SJSA1 (cell line): Measurements from ENCODE around the gene GPR162. TPM values are rescaled to one million over a fixed set of nuclear protein-coding genes. Genes with fewer than 3 reads are reported as not detected.

ENCODE experiments used
- DNase-seq, 2 experiments: peaks; one replicate each; pipeline ENCODE4 v3.0.0-alpha.2; 2015 to 2020; ENCODE audit warnings: low spot score in 2 of 2, low read depth in 1 of 2
- H3K27ac ChIP-seq: fragments of 250-450 bp; sonication (Bioruptor Pico); 2 replicates; pipeline ENCODE4 v1.5.1; 2020; ENCODE audit warnings: mild to moderate bottlenecking, moderate library complexity
- H3K27me3 ChIP-seq: fragments of 250-450 bp; sonication (Bioruptor Pico); replicated peaks from 2 replicates; pipeline ENCODE4 v1.5.1; 2020; ENCODE audit warnings: mild to moderate bottlenecking, moderate library complexity
- H3K36me3 ChIP-seq: fragments of 250-450 bp; sonication (Bioruptor Pico); 2 replicates; pipeline ENCODE4 v1.5.1; 2020; ENCODE audit warnings: mild to moderate bottlenecking
- H3K4me1 ChIP-seq: fragments of 250-450 bp; sonication (Bioruptor Pico); replicated peaks from 2 replicates; pipeline ENCODE4 v1.6.1; 2021; ENCODE audit warnings: mild to moderate bottlenecking
- H3K4me3 ChIP-seq: fragments of 250-450 bp; sonication (Bioruptor Pico); 2 replicates; pipeline ENCODE4 v1.5.1; 2020; ENCODE audit warnings: mild to moderate bottlenecking
- H3K9me3 ChIP-seq: fragments of 250-450 bp; sonication (Bioruptor Pico); replicated peaks from 2 replicates; pipeline ENCODE4 v1.5.1; 2020; ENCODE audit warnings: mild to moderate bottlenecking
- total RNA-seq: library from RNA; depleted of rRNA; stranded (reverse); fragments of >200 nt; shearing (Covaris generic); gene quantifications from 2 replicates; pipeline ENCODE4 v1.2.3, GENCODE V29; 2014

Gene GPR162
- total RNA-seq, 1 experiment from 2014 or later: 0.16 TPM

DNA sequence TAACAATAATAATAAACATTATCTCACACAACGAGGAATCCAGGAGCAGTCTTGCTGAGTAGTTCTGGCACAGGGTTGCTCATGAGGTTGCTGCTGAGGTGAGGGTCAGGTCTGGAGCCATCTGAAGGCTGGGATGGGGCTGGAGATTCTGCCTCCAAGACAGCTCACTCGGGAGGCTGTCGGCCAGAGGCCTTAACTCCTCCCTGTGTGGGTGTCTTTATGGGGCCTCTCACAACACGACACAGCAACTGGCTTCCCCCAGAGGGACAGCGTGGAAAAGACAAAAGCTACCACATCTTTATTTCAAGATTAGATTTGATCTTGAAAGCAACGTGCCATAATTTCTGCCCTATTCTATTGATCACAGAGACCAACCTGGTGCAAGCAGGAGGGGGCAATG lies 39.5 kb upstream of the GPR162 start:
- H3K36me3 ChIP-seq: no peaks in the 10 kb centered on the region; the same call in 1 of the 2 replicates

DNA sequence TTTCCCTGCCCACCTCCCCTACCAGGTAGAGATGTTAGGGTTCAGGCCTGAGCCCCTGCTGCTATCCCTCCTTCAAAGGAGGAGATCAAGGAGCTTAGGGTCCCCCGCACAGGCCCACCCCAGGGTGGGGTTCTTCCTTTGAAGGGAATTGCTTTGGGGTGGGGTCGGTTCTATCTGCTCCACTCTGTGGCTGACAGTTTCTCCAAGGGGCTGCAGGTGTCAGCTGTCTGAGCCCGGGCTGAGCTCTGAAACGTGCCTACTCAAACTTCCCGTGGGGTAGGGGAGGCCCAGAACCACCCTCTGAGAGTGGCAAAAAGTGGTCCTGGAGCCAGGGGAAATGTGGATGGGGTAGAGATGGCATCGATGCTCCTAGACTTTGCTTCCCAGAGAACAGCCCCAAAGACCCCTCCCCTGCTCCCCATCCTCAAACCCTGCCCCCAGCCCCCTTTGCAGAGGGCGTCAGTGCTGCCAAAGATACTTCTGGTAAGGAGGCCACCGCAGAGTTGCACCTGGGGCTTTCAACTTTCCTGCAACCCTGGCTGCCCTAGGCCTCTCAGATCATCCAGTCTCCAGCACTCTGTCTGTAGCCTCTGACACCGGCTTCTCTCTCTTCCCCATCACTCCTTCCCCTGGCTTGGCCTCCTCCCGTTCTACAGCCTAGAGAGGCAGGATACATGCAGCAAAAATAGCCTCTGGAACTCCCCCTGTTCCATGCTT lies 38.6 kb upstream of the GPR162 start:
- no peaks in the 10 kb centered on the region for H3K27me3 ChIP-seq
- H3K4me3 ChIP-seq: no peak overlapping the region
- no peaks in the 10 kb centered on the region for H3K9me3 ChIP-seq
- H3K4me1 ChIP-seq: peaks cover 15% of the 10 kb centered on the region
- no peak overlapping the region for H3K27ac ChIP-seq
- no peak for DNase-seq
- H3K36me3 ChIP-seq: no peaks in the 10 kb centered on the region

More for the DNA sequence above, 39.5 kb upstream of the GPR162 start:
- no peak for DNase-seq
- Histone ChIP-seq H3K4me3 (no peak overlapping the region), H3K9me3 (no peaks in the 10 kb centered on the region), H3K27ac (no peak overlapping the region), H3K27me3 (no peaks in the 10 kb centered on the region), H3K4me1 (peaks cover 15% of the 10 kb centered on the region)

DNA sequence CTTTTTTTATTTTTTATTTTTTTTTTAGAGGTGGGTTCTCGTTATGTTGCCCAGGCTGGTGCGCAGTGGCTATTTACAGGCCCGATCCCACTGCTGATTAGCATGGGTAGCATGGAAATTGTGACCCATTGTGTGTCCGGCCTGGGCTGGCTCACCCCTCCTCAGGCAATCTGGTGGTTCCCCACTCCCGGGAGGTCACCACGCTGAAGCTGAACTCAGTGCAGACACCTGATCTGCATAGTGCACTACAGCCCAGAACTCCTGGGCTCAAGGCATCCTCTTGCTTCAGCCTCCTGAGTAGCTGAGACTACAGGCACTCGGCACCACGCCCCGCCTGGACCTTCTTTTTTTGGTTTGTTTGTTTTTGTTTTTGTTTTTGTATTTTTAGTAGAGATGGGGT lies 37.8 kb upstream of the GPR162 start:
- Histone ChIP-seq H3K36me3 (no peaks in the 10 kb centered on the region), H3K9me3 (no peaks in the 10 kb centered on the region), H3K4me1 (peaks cover 10% of the 10 kb centered on the region), H3K27ac (no peak overlapping the region), H3K27me3 (no peaks in the 10 kb centered on the region), H3K4me3 (no peak overlapping the region)
- DNase-seq: no peak

DNA sequence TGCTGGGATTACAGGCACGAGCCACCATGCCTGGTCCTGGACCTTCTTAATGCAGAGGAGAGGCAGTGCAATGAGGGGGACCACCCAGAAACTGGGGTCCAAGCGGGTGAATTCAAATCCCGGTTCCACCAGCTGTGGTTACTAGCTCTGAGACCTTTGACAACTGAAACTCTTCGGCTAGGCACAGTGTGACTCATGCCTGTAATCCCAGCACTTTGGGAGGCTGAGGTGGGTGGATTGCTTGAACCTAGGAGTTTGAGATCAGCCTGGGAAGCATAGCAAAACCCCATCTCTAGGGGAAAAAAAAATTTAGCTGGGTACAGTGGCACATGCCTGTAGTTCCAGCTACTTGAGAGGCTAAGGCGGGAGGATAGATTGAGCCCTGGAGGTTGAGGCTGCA lies 37.3 kb upstream of the GPR162 start:
- H3K27ac ChIP-seq: no peak overlapping the region
- H3K36me3 ChIP-seq: no peaks in the 10 kb centered on the region
- H3K4me3 ChIP-seq: no peak overlapping the region
- DNase-seq: no peak
- peaks cover 9% of the 10 kb centered on the region for H3K4me1 ChIP-seq
- no peaks in the 10 kb centered on the region for H3K27me3 ChIP-seq
- no peaks in the 10 kb centered on the region for H3K9me3 ChIP-seq

DNA sequence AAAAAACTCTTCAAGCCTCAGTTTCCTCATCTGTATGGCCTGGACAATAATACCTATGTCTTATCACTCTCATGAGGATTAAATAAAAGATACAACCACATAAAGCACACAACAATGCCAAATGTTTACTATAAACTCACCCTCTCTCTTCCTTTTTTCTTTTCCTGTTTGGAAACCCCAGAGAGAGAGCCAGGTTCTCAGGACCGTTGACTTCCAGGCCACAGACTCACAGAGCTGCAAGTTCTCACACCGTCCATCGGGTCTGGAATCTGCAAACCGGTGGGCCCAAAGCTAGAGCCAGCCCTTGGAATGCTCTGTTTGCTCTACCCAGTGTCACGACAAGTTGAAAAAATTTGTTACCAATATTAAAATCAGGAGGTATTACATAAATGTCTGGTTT lies 36.9 kb upstream of the GPR162 start:
- no peak overlapping the region for H3K27ac ChIP-seq
- no peaks in the 10 kb centered on the region for H3K36me3 ChIP-seq
- peaks cover 9% of the 10 kb centered on the region for H3K4me1 ChIP-seq
- no peaks in the 10 kb centered on the region for H3K27me3 ChIP-seq
- no peaks in the 10 kb centered on the region for H3K9me3 ChIP-seq
- H3K4me3 ChIP-seq: no peak overlapping the region
- no peak for DNase-seq

DNA sequence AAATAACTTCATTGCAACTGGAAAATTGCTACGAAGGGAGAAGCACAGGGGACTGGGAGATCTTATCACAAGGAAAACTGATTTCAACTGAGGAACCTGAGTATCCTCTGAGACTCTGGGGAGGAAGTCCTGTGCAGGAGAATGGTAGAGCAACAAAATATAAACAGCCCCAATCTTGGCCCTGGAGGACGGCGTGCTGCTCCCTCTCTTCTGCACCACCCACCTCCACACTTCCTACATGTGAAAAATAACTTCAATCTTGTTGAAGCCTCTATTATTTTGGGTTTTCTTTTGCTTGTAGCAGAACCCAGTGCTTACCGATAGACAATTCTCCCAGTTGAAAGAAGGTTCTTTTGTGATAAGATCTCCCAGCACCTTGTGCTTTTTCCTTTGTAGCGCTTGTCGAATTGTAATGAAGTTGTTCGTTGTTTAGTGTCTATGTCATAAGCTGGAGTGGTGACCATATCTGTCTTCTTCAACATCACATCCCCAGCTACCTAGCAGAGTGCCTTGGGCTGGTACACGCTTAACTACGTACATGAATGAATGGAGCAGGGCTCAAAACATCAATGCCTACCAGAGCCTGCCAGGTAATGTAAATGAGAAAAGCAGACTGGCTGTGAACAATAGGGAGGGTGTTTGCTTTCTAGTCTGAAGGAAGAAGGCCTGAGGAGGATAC lies 35.1 kb upstream of the GPR162 start:
- Histone ChIP-seq H3K36me3 (no peaks in the 10 kb centered on the region), H3K4me3 (no peak overlapping the region), H3K4me1 (peaks cover 9% of the 10 kb centered on the region), H3K27ac (no peak overlapping the region), H3K9me3 (no peaks in the 10 kb centered on the region), H3K27me3 (no peaks in the 10 kb centered on the region)
- DNase-seq: no peak

DNA sequence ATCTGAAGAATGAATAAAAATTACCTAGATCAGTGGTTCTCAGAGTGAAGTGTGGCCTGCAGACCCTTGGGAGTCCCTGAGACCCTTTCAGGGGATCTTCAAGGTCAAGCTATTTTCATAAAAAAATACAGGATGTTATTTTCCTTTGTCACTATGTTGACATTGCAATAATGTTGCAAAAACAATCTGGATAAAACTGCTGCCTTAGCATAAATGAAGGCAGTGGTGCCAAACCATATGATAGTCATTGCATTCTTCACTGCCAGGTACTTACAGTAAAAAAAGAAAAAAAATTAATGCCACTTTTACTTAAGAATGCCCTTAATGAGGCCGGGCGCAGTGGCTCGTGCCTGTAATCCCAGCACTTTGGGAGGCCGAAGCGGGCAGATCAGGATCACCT lies 34.3 kb upstream of the GPR162 start:
- no peak overlapping the region for H3K4me3 ChIP-seq
- H3K27ac ChIP-seq: no peak overlapping the region
- no peaks in the 10 kb centered on the region for H3K36me3 ChIP-seq
- no peak for DNase-seq
- H3K4me1 ChIP-seq: peaks cover 9% of the 10 kb centered on the region
- H3K9me3 ChIP-seq: no peaks in the 10 kb centered on the region
- H3K27me3 ChIP-seq: no peaks in the 10 kb centered on the region

DNA sequence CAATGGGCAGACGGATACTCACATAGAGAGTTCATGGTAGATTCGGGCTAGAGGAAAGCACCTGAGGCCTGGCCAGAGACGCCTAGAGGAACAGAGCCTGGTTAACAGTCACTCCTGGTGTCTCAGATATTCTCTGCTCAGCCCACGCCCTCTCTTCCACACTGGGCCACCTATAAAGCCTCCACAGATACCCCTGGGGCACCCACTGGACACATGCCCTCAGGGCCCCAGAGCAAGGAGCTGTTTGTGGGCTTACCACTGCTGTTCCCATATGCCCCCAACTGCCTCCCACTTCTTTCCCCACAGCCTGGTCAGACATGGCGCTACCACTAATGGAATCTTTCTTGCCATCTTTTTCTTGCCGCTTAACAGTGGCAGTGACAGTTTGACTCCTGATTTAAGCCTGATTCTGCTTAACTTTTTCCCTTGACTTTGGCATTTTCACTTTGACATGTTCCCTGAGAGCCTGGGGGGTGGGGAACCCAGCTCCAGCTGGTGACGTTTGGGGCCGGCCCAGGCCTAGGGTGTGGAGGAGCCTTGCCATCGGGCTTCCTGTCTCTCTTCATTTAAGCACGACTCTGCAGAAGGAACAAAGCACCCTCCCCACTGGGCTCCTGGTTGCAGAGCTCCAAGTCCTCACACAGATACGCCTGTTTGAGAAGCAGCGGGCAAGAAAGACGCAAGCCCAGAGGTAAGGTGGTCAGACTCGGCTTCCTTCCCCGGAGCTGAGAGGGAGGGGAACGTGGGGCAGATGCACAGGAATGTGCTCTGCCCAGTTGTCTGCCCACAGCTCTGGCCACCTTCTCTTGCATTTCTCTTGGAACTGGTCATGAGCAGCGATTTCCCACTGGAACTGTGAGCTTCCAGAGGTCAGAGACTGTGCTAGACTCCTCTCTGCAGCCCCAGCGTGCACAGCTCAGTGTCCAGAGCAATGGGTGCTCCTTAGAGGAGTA lies 32.4 kb upstream of the GPR162 start, which contains the start of gene CD4:
CD4 (plus strand) TSS at position 557 of the 953 bp plus-strand sequence. CDS start 10,611 bp downstream, outside the sequence.
- H3K27ac ChIP-seq: no peak within 1 kb of the TSS
- H3K36me3 ChIP-seq: no peaks in the 10 kb centered on the region
- no peak within 1 kb of the TSS for H3K4me3 ChIP-seq
- peaks cover 4% of the 10 kb centered on the region for H3K4me1 ChIP-seq
- DNase-seq: no peak
- no peaks in the 10 kb centered on the region for H3K9me3 ChIP-seq
- H3K27me3 ChIP-seq: 0 out of 2 replicates have a peak, but pooled peaks cover 4% of the 10 kb centered on the region

DNA sequence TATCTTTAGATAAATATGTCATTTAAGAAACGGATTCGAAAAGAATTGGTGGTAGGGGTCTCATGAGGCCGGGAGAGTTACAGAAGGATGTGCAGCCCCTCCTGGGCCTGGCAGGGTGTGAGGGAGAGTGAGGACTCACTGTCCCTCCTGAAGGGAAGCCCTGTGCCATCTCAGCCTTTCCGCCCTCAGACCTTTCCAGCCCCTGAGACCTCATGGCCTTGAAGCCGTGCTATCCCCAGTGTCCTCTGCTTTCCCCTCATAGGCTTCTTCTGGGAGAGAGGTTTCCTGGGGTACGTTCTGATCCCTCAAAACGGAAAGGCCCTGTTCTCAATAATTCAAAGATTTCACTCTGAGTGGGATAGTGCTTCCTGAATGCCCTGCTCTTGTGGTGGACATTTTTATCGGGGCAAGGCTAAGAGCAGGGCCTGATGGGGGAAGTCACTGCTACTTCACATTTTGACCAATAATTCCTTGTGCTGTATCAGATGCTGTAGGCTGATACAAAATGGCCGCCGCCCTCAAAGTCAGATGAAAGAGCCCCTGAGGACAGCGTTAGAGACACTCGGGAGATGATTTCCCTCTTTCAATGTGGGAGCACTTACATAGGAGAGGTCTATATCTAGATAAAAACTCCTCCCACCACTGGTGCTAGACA lies 31.0 kb upstream of the GPR162 start:
- no peak for DNase-seq
- H3K4me3 ChIP-seq: no peak overlapping the region
- H3K9me3 ChIP-seq: no peaks in the 10 kb centered on the region
- H3K27ac ChIP-seq: no peak overlapping the region
- 0 out of 2 replicates have a peak, but pooled peaks cover 6% of the 10 kb centered on the region for H3K27me3 ChIP-seq
- H3K36me3 ChIP-seq: no peaks in the 10 kb centered on the region
- H3K4me1 ChIP-seq: no peaks in the 10 kb centered on the region

DNA sequence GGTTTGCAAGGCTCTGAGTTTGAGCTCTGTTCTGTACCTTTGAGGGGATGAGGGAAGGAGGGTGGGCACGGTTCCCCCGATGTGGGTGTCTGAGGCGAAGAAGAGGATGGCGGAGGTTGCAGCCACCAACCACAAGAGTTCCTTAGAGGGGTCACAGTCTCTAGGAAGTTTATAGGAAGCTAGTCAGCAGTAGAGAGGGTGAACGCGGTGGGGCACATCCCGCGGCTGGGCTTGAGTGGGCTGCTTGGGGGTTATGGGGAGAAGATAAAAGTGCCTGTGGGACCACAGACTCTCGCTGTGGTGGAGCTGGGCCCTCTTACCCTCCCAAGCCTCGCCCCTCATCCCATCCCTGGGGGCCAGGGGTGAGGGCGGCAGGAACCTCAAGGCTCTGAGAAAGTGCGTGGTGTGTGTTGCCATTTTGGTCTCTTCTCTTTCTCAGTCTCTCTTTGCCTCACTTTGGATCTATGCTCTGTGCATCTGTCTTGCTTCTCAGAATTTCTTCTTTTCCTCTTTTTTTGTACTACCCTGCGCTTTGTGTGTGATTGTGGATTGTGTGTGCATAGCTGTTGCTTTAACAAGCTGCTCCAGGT lies 29.6 kb upstream of the GPR162 start:
- Histone ChIP-seq H3K4me3 (no peak overlapping the region), H3K36me3 (no peaks in the 10 kb centered on the region), H3K27ac (no peak overlapping the region), H3K9me3 (no peaks in the 10 kb centered on the region), H3K4me1 (no peaks in the 10 kb centered on the region), H3K27me3 (0 out of 2 replicates have a peak, but pooled peaks cover 6% of the 10 kb centered on the region)
- no peak for DNase-seq

DNA sequence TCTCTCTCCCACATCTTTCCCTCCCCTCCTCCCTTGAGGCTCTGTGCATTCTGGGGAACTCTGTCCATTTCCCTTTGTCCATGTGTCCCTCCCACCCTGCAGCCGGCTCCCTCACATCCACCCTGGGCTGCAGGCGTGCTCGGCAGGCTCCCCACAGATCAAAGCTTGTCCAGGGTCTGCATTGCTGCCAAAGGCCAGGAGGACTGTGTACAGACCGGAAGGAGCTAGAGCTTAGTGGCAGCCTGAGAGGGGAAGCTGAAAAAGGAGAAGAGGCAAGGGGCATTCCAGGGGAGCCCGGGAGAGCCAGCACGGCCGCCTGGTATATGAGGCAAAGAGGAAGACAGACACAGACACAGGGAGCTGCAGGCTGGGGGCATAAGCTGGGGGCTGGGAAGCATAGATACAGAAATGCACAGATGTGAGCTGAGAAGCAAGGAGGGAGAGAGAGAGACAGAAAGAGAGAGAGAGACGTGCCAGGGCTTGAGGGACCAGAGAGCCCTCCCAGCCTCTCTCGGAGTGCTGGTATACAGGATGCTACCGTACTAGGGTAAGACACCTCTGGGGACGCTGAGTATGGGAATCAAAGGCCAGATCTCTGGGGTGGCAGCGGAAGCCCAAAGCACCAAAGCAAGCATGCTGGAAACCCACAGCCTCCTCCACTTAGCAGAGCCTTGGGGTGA lies 29.0 kb upstream of the GPR162 start:
- Histone ChIP-seq H3K27me3 (0 out of 2 replicates have a peak, but pooled peaks cover 6% of the 10 kb centered on the region), H3K4me1 (no peaks in the 10 kb centered on the region), H3K36me3 (no peaks in the 10 kb centered on the region), H3K9me3 (no peaks in the 10 kb centered on the region), H3K27ac (no peak overlapping the region), H3K4me3 (no peak overlapping the region)
- no peak for DNase-seq

DNA sequence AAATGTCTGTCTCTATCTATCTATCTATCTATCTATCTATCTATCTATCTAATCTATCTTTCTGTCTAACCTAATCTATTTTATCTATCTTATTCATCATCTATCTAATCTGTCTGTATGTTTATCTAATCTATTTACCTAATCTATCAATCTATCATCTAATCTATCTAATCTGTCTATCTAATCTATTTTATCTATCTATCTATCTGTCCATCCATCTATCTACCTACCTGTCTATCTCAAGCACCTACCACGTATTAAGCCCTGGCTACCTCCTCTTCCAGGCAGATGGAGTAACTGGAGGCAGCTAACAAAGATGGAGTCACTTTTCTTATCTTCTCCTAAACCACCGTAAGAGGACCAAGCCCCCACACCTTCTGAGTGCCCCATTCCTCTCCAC lies 26.5 kb upstream of the GPR162 start:
- 0 out of 2 replicates have a peak, but pooled peaks cover 6% of the 10 kb centered on the region for H3K27me3 ChIP-seq
- H3K36me3 ChIP-seq: no peaks in the 10 kb centered on the region
- no peaks in the 10 kb centered on the region for H3K4me1 ChIP-seq
- H3K4me3 ChIP-seq: no peak overlapping the region
- no peak for DNase-seq
- no peak overlapping the region for H3K27ac ChIP-seq
- H3K9me3 ChIP-seq: no peaks in the 10 kb centered on the region
